ENCODE results near the gene G2E3. TPM values are rescaled to one million over a fixed set of nuclear protein-coding genes. Genes with fewer than 3 reads are reported as not detected.

The G2E3 gene
- total RNA-seq, 4 donors from 2014 or later: 4.1 to 15.6 (median 11.7) TPM

DNA sequence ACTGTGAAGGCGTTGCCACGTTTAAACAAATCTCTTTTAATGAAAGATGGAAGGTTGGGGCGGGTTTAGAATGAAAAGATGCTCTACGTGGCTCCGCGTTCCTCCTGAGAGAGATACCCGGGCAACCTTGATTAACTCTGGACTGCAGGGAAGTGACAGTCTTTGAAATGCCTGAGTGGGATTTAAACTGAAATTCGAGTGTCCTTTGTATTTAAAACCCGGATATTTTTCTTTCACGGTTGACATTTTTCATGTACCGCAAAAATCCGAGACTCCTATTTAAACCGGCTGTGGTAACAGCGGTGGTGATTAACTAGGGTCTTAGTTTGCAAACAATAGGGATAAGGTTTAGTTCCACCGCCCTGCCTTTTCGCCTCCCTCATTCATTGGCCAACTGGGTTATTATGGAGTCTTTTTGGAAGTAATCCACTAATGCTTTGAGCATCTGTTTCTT lies 707 bp downstream of the G2E3 start:
- H3K27ac ChIP-seq: peak overlapping the region; percentile 85 to 92 (median 90)
- no peak for DNase-seq
- H3K27me3 ChIP-seq: no peaks in the 10 kb centered on the region
- WGBS, 2 donors: 1% methylated on average over 16 of the region's 16 CpGs
- intact Hi-C loops (cut with DNase I): no loop called here
- no peaks in the 10 kb centered on the region for H3K36me3 ChIP-seq
- no peak for TF ChIP-seq POLR2A (IDR thresholded peaks at IDR 0.05)
- TF ChIP-seq, protein P1, sequence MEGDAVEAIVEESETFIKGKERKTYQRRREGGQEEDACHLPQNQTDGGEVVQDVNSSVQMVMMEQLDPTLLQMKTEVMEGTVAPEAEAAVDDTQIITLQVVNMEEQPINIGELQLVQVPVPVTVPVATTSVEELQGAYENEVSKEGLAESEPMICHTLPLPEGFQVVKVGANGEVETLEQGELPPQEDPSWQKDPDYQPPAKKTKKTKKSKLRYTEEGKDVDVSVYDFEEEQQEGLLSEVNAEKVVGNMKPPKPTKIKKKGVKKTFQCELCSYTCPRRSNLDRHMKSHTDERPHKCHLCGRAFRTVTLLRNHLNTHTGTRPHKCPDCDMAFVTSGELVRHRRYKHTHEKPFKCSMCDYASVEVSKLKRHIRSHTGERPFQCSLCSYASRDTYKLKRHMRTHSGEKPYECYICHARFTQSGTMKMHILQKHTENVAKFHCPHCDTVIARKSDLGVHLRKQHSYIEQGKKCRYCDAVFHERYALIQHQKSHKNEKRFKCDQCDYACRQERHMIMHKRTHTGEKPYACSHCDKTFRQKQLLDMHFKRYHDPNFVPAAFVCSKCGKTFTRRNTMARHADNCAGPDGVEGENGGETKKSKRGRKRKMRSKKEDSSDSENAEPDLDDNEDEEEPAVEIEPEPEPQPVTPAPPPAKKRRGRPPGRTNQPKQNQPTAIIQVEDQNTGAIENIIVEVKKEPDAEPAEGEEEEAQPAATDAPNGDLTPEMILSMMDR (IDR thresholded peaks at IDR 0.05): no peak
- peaks cover 0 to 29% (median 11%) of the 10 kb centered on the region in 3 donors for H3K4me1 ChIP-seq
- H3K4me3 ChIP-seq: peak overlapping the region; percentile 76 to 93 (median 77)
- no peaks in the 10 kb centered on the region for H3K9me3 ChIP-seq

DNA sequence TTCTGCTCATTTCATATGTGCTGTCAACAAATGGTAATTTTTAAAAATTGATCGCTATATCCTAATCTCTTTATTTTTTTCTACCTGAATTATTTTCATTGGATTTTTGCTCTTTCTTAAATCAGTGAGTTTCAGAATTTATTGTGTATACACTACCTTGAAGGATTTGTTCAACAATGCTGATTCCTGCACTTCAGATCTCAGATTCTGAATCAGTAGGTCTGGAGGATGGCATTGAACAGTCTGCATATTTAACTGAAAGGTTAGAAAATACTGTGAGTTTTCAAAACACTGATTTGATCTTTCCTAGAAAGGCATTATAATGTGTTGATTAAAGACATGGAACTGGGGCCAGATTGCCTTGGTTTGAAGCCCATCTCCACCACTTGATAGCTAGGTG lies 1.6 kb downstream of the G2E3 start:
- H3K4me3 ChIP-seq: peak overlapping the region in 1 of 4 donors; percentile 77

GRCh38 chr14:30564235-30564867 lies 5.4 kb downstream of the G2E3 start:
- Histone ChIP-seq H3K27ac (no peak overlapping the region), H3K27me3 (no peaks in the 10 kb centered on the region), H3K9me3 (no peaks in the 10 kb centered on the region), H3K4me1 (peaks cover 0 to 22% (median 13%) of the 10 kb centered on the region in 3 donors), H3K36me3 (no peaks in the 10 kb centered on the region), H3K4me3 (no peak overlapping the region)
- 94 to 100% methylated on average over 2 of the region's 2 CpGs for WGBS, 2 donors
- intact Hi-C loops (cut with DNase I): no loop called here
- TF ChIP-seq, protein P1 (IDR thresholded peaks at IDR 0.05): no peak
- no peak for TF ChIP-seq POLR2A (IDR thresholded peaks at IDR 0.05)
- no peak for DNase-seq

More for the DNA sequence above, 1.6 kb downstream of the G2E3 start:
- TF ChIP-seq POLR2A (IDR thresholded peaks at IDR 0.05): no peak
- TF ChIP-seq, protein P1 (IDR thresholded peaks at IDR 0.05): no peak
- Histone ChIP-seq H3K27ac (no peak overlapping the region), H3K4me1 (peaks cover 0 to 29% (median 11%) of the 10 kb centered on the region in 3 donors), H3K27me3 (no peaks in the 10 kb centered on the region), H3K36me3 (no peaks in the 10 kb centered on the region), H3K9me3 (no peaks in the 10 kb centered on the region)
- WGBS, 2 donors: 79 to 88% methylated on average over 1 of the region's 1 CpG
- no peak for DNase-seq
- intact Hi-C loops (cut with DNase I): no loop called here

- Histone ChIP-seq H3K36me3 (no peaks in the 10 kb centered on the region), H3K27ac (no peak overlapping the region), H3K9me3 (no peaks in the 10 kb centered on the region), H3K4me3 (no peak overlapping the region), H3K27me3 (no peaks in the 10 kb centered on the region), H3K4me1 (peaks cover 0 to 21% (median 13%) of the 10 kb centered on the region in 3 donors)
- TF ChIP-seq POLR2A (IDR thresholded peaks at IDR 0.05): no peak
- TF ChIP-seq, protein P1 (IDR thresholded peaks at IDR 0.05): no peak
- intact Hi-C loops (cut with DNase I): no loop called here
- no peak for DNase-seq
Observed at GRCh38 chr14:30564868-30565248, 5.9 kb downstream of the G2E3 start.

DNA sequence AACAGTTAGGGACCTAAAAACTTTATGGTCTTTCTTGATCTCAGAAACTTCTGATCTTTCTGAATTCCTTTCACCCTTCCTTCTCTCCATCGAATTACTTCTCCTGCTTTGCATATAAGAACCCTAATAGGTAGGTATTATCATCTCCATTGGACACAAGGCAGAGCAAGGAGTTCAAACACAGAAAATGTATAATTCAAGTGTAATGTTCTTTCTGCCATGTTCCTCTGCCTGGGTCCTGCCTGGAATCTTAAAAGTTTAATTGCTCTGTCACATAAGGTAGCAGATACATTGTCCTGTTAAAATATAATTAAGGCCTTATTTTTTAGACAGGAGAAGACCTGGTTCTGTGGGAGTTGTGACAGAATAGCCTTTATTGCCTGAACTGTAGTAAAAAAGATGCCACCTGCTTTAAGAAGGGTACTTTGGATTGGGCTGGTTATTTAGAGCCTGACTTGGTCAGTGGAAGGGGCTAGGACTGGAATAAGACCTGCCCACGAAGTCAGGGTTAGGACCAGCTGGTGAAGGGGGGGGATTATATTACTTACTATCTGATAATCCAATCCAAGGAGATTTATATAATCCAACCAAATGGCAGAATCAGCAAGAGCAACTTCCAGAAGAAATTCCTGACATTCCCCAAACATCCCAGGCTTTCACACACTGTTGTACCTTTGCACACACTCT lies 10.4 kb downstream of the G2E3 start:
- no peaks in the 10 kb centered on the region for H3K27me3 ChIP-seq
- H3K4me3 ChIP-seq: no peak overlapping the region
- H3K9me3 ChIP-seq: no peaks in the 10 kb centered on the region
- intact Hi-C loops (cut with DNase I): no loop called here
- H3K27ac ChIP-seq: no peak overlapping the region
- H3K36me3 ChIP-seq: no peaks in the 10 kb centered on the region
- no peak for DNase-seq
- peaks cover 0 to 11% (median 3%) of the 10 kb centered on the region in 3 donors for H3K4me1 ChIP-seq
- 61 to 77% methylated on average over 2 of the region's 2 CpGs for WGBS, 2 donors
- TF ChIP-seq, protein P1 (IDR thresholded peaks at IDR 0.05): no peak
- TF ChIP-seq POLR2A (IDR thresholded peaks at IDR 0.05): no peak
